Measurements from ENCODE around the gene ARHGAP28. TPM values are rescaled to one million over a fixed set of nuclear protein-coding genes. Genes with fewer than 3 reads are reported as not detected.
A peak's percentile ranks its signal among the peaks of the same experiment; 100 is the strongest.

The ARHGAP28 gene
- total RNA-seq, 1 donor from 2014 or later, result 104 TPM

- no peak for TF ChIP-seq CTCF (conservative IDR thresholded peaks at IDR 0.05)
- Mint-ChIP-seq H3K4me1 (ENCODE audit: unreplicated experiment) (peaks cover 43% of the 10 kb centered on the region), H3K4me3 (peak overlapping the region; percentile 7), H3K36me3 (peaks cover 4% of the 10 kb centered on the region), H3K27me3 (peaks cover 3% of the 10 kb centered on the region), H3K9me3 (no peaks in the 10 kb centered on the region), H3K27ac (no peak overlapping the region)
- DNase-seq (ENCODE audit: extremely low spot score, unreplicated experiment), result no peak
These were observed 4.2 kb downstream of the ARHGAP28 start for GRCh38 chr18:6733758-6734157.

DNA sequence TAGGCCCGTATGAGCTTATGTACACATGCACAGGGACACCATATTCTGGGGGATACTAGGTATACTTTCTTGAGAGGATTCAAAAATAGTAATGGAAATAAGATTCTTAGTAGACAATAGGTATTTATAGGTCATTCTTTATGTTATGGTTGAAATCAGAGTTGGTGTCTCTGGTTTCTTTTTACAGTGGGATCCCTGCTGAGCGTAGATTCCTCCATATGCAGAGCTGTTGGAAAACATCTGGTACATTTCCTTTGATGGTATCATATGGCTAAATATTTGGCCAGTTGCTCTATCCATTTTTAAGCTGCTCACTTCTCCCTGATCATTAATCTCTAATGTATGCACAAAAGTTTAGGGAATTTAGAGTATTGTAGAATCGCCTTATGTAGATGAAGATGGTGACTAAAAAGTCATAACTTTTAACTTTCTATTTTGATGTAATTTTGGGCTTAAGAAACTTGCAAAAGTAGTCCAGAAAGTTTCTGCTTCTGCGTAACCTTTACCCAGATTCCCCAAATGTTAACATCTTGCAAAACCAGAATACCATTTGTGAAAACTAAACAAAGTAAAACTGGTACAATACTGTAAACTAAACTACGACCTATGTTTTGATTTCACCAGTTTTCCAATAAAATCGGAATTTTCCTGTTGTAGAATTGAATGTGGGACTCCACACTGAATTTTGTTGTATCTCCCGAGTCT is 5.4 kb downstream of the ARHGAP28 start:
- H3K27ac Mint-ChIP-seq, result no peak overlapping the region
- no peak for DNase-seq (ENCODE audit: extremely low spot score, unreplicated experiment)
- no peak overlapping the region for H3K4me3 Mint-ChIP-seq
- peaks cover 40% of the 10 kb centered on the region for H3K4me1 Mint-ChIP-seq (ENCODE audit: unreplicated experiment)
- no peak for TF ChIP-seq CTCF (conservative IDR thresholded peaks at IDR 0.05)
- H3K9me3 Mint-ChIP-seq, result no peaks in the 10 kb centered on the region
- H3K36me3 Mint-ChIP-seq, result peaks cover 4% of the 10 kb centered on the region
- H3K27me3 Mint-ChIP-seq, result no peaks in the 10 kb centered on the region

GRCh38 chr18:6737833-6738232 is 8.3 kb downstream of the ARHGAP28 start:
- Mint-ChIP-seq H3K36me3 (peaks cover 13% of the 10 kb centered on the region), H3K9me3 (no peaks in the 10 kb centered on the region), H3K4me3 (no peak overlapping the region), H3K27ac (no peak overlapping the region), H3K27me3 (peaks cover 4% of the 10 kb centered on the region), H3K4me1 (ENCODE audit: unreplicated experiment) (peaks cover 50% of the 10 kb centered on the region)
- no peak for DNase-seq (ENCODE audit: extremely low spot score, unreplicated experiment)
- TF ChIP-seq CTCF (conservative IDR thresholded peaks at IDR 0.05), result no peak

DNA sequence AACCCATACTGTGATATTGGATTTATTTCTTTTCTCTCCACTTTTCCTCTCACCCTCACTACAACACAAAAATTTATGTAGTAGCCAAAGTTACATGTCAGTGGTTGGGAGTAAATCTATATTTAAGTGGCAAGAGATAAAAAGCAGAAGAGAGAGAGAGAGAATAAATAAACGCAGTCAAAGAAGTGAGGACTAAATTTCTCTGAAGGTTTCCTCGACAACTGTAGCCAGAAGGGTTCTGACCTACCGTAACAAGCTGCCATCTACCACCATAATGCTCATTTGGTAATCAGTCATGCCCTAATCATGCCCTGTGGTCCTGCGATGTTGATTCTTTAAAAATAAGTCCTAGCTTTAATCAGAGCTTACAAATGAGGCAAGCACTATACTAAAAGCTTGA is 9.1 kb downstream of the ARHGAP28 start:
- DNase-seq (ENCODE audit: extremely low spot score, unreplicated experiment), result no peak
- peaks cover 4% of the 10 kb centered on the region for H3K27me3 Mint-ChIP-seq
- H3K36me3 Mint-ChIP-seq, result peaks cover 13% of the 10 kb centered on the region
- H3K4me3 Mint-ChIP-seq, result peak overlapping the region; percentile 10
- H3K4me1 Mint-ChIP-seq (ENCODE audit: unreplicated experiment), result peaks cover 50% of the 10 kb centered on the region
- H3K9me3 Mint-ChIP-seq, result no peaks in the 10 kb centered on the region
- no peak overlapping the region for H3K27ac Mint-ChIP-seq
- TF ChIP-seq CTCF (conservative IDR thresholded peaks at IDR 0.05), result no peak

DNA sequence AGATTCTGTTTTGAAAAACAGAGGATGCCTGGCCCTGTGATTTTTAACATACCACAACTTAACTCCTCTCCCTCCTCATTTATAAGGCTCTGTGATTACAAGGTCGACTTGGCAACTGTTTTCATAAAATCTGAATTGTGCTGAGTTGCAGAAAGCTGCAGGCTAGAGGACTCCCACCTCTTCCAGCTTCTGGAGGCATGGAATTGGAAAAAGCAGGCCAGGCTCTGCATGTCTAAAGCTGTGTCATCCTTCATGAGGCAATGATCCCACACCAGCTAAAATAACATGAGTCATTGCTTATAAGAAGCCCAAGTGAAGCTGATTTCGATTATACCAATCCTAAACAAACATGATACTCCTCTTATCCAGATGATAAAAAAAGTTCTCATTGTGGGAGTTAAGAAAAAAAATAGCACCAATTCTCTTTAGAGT is 11.7 kb downstream of the ARHGAP28 start:
- no peaks in the 10 kb centered on the region for H3K9me3 Mint-ChIP-seq
- peaks cover 15% of the 10 kb centered on the region for H3K36me3 Mint-ChIP-seq
- TF ChIP-seq CTCF (conservative IDR thresholded peaks at IDR 0.05), result no peak
- H3K4me1 Mint-ChIP-seq (ENCODE audit: unreplicated experiment), result peaks cover 41% of the 10 kb centered on the region
- no peak for DNase-seq (ENCODE audit: extremely low spot score, unreplicated experiment)
- H3K4me3 Mint-ChIP-seq, result peak overlapping the region; percentile 51
- peaks cover 4% of the 10 kb centered on the region for H3K27me3 Mint-ChIP-seq
- H3K27ac Mint-ChIP-seq, result peak overlapping the region; percentile 64
